HCT116 (cell line): ENCODE measurements around the gene ST3GAL5. TPM values are rescaled to one million over a fixed set of nuclear protein-coding genes. Genes with fewer than 3 reads are reported as not detected.

Experiments used
- ATAC-seq: fragments of 200-7000 bp; cut with Tn5 transposase; 2 replicates; pipeline ENCODE4 v1.9.1; 2020; ENCODE audit warnings: mild to moderate bottlenecking, moderate library complexity
- BruUV-seq: library from RNA; stranded (reverse); fragments of 400-500 nt; replicated peaks from 2 replicates; lab custom pipeline; 2021; lab: Mats Ljungman, UMichigan
- CTCF ChIA-PET: fragments of 300-600 bp; sonication (Branson Sonifier 250); formaldehyde crosslinking; loops from one replicate; lab custom pipeline; 2021; ENCODE audit warnings: antibody characterized with exemption; lab: Charles Lee
- POLR2A ChIA-PET: fragments of 300-600, 350-600 bp; sonication (Branson Sonifier 250); formaldehyde crosslinking; loops from one replicate; lab custom pipeline; 2021; ENCODE audit warnings: antibody characterized with exemption; lab: Charles Lee
- RAD21 ChIA-PET, 2 experiments: fragments of 300-600 bp; sonication (Branson Sonifier 250); formaldehyde crosslinking; loops; one replicate each; lab custom pipeline; 2023; ENCODE audit warnings: low total read pairs in 2 of 2; ENCODE audit not compliant: uncharacterized antibody in 2 of 2, unreplicated experiment in 2 of 2, low non-redundant PET in 1 of 2; lab: Charles Lee
- DNase-seq: peaks from one replicate; pipeline ENCODE4 v3.0.0-alpha.2; 2010; ENCODE audit warnings: low read depth, low spot score
- H2AFZ ChIP-seq: fragments of 200-600 bp; shearing (Covaris generic), sonication (generic); 2 replicates; pipeline ENCODE4 v1.6.1; 2017; ENCODE audit warnings: low read depth, mixed run types, mixed read lengths, antibody characterized with exemption, low read length; ENCODE audit not compliant: poor library complexity, severe bottlenecking
- H3K27ac ChIP-seq: 2 replicates; pipeline ENCODE4 v1.5.1; 2012; ENCODE audit warnings: low read depth, low read length
- H3K27me3 ChIP-seq: fragments of 200-600 bp; sonication (generic); 2 replicates; pipeline ENCODE4 v1.6.1; 2016; ENCODE audit warnings: mixed run types, low read length, mixed read lengths; ENCODE audit not compliant: insufficient read depth
- H3K36me3 ChIP-seq, 2 experiments: fragments of 200-500 bp in 1 of 2; fragments of 200-600 bp in 1 of 2; sonication (Bioruptor generic) in 1 of 2; sonication (generic) in 1 of 2; 2 replicates each; pipeline versions ENCODE4 v1.5.1 to v1.6.1; 2014 to 2016; ENCODE audit warnings: low read length in 2 of 2, inconsistent platforms in 1 of 2, mixed read lengths in 1 of 2, mixed run types in 1 of 2; ENCODE audit not compliant: insufficient read depth in 2 of 2, control insufficient read depth in 1 of 2
- H3K4me1 ChIP-seq, 2 experiments: fragments of 200-600 bp in 1 of 2; sonication (generic) in 1 of 2; 2 replicates each; pipeline versions ENCODE4 v1.5.1 to v1.6.1; 2012 to 2017; ENCODE audit warnings: low read length in 2 of 2, inconsistent platforms in 1 of 2, mild to moderate bottlenecking in 1 of 2, mixed read lengths in 1 of 2, mixed run types in 1 of 2, moderate library complexity in 1 of 2; ENCODE audit not compliant: insufficient read depth in 2 of 2, control insufficient read depth in 1 of 2
- H3K4me2 ChIP-seq: fragments of 200-600 bp; sonication (generic); 2 replicates; pipeline ENCODE4 v1.6.1; 2017; ENCODE audit warnings: mixed run types, low read length, mixed read lengths
- H3K4me3 ChIP-seq, 2 experiments: fragments of 200-600 bp in 1 of 2; sonication (generic) in 1 of 2; replicated peaks in 1 of 2; 2 replicates each; pipeline ENCODE4 v1.5.1; 2011 to 2016; ENCODE audit warnings: low read length in 2 of 2, control low read depth in 1 of 2, low read depth in 1 of 2, mild to moderate bottlenecking in 1 of 2, mixed read lengths in 1 of 2, mixed run types in 1 of 2
- H3K79me2 ChIP-seq: fragments of 200-600 bp; sonication (generic); 2 replicates; pipeline ENCODE4 v1.6.1; 2017; ENCODE audit warnings: mild to moderate bottlenecking, mixed run types, low read length, moderate library complexity, mixed read lengths; ENCODE audit not compliant: insufficient read depth
- H3K9ac ChIP-seq: fragments of 200-600 bp; sonication (generic); 2 replicates; pipeline ENCODE4 v1.6.1; 2016; ENCODE audit warnings: low read length, mixed read lengths
- H3K9me2 ChIP-seq: fragments of 200-600 bp; sonication (generic), shearing (Covaris generic); 2 replicates; pipeline ENCODE4 v1.6.1; 2017; ENCODE audit warnings: mixed run types, mild to moderate bottlenecking, moderate library complexity; ENCODE audit not compliant: insufficient read depth
- H3K9me3 ChIP-seq, 2 experiments: fragments of 200-500 bp in 1 of 2; fragments of 200-600 bp in 1 of 2; sonication (Bioruptor generic) in 1 of 2; sonication (generic) in 1 of 2; 2 replicates each; pipeline ENCODE4 v1.6.1; 2014 to 2017; ENCODE audit warnings: low read length in 2 of 2, mixed read lengths in 2 of 2, inconsistent platforms in 1 of 2, low read depth in 1 of 2, mild to moderate bottlenecking in 1 of 2, mixed run types in 1 of 2, moderate library complexity in 1 of 2; ENCODE audit not compliant: control insufficient read depth in 1 of 2, insufficient read depth in 1 of 2
- H4K20me1 ChIP-seq: fragments of 200-600 bp; sonication (generic), shearing (Covaris generic); 2 replicates; pipeline ENCODE4 v1.6.1; 2017; ENCODE audit warnings: mixed run types, mild to moderate bottlenecking, moderate library complexity; ENCODE audit not compliant: insufficient read depth
- CBX3 ChIP-seq: IDR thresholded peaks from 2 replicates; pipeline ENCODE4 v1.6.1; 2012; ENCODE audit warnings: low read depth
- CEBPB ChIP-seq: IDR thresholded peaks from 2 replicates; pipeline ENCODE4 v1.6.1; 2012; ENCODE audit warnings: low read depth
- ELF1 ChIP-seq: IDR thresholded peaks from 2 replicates; pipeline ENCODE4 v1.6.1; 2012; ENCODE audit warnings: low read depth, borderline replicate concordance
- EZH2 ChIP-seq: fragments of 200-600 bp; sonication (generic); IDR thresholded peaks from 2 replicates; pipeline ENCODE4 v1.6.1; 2017; ENCODE audit warnings: antibody characterized with exemption, mixed run types
- JUND ChIP-seq: IDR thresholded peaks from 2 replicates; pipeline ENCODE4 v1.6.1; 2012
- POLR2A ChIP-seq: IDR thresholded peaks from 2 replicates; pipeline ENCODE4 v1.7.0; 2011; ENCODE audit warnings: borderline replicate concordance; ENCODE audit not compliant: insufficient read depth, insufficient read length; ENCODE audit errors: extremely low read depth
- RAD21 ChIP-seq: IDR thresholded peaks from 2 replicates; pipeline ENCODE4 v1.6.1; 2012; ENCODE audit warnings: low read depth, mild to moderate bottlenecking
- SIN3A ChIP-seq: IDR thresholded peaks from 2 replicates; pipeline ENCODE4 v1.6.1; 2012; ENCODE audit warnings: low read depth
- SP1 ChIP-seq: IDR thresholded peaks from 2 replicates; pipeline ENCODE4 v1.6.1; 2012; ENCODE audit warnings: low read depth
- YY1 ChIP-seq: IDR thresholded peaks from 2 replicates; pipeline ENCODE4 v1.6.1; 2011; ENCODE audit warnings: low read length, low read depth, moderate library complexity, mild to moderate bottlenecking; ENCODE audit not compliant: insufficient replicate concordance; ENCODE audit errors: extremely low read depth
- intact Hi-C: fragments of 100-400 bp; cut with micrococcal nuclease; formaldehyde crosslinking; loops from 2 replicates; pipeline ENCODE4 v1.10.0; 2022
- total RNA-seq: library from RNA; stranded (reverse); gene quantifications from one replicate; pipeline ENCODE4 v1.2.1, GENCODE V29; 2021; ENCODE audit not compliant: unreplicated experiment
- TF ChIP-seq, protein P1 (sequence below): IDR thresholded peaks from 2 replicates; pipeline ENCODE4 v1.6.1; 2011; ENCODE audit warnings: mild to moderate bottlenecking, low read length, moderate library complexity; ENCODE audit not compliant: insufficient replicate concordance; ENCODE audit errors: extremely low read depth
- TF ChIP-seq, protein P2 (sequence below): IDR thresholded peaks from 2 replicates; pipeline ENCODE4 v1.6.1; 2012; ENCODE audit warnings: low read depth

Gene ST3GAL5
- total RNA-seq, 1 experiment from 2014 or later = 14.8 TPM

DNA sequence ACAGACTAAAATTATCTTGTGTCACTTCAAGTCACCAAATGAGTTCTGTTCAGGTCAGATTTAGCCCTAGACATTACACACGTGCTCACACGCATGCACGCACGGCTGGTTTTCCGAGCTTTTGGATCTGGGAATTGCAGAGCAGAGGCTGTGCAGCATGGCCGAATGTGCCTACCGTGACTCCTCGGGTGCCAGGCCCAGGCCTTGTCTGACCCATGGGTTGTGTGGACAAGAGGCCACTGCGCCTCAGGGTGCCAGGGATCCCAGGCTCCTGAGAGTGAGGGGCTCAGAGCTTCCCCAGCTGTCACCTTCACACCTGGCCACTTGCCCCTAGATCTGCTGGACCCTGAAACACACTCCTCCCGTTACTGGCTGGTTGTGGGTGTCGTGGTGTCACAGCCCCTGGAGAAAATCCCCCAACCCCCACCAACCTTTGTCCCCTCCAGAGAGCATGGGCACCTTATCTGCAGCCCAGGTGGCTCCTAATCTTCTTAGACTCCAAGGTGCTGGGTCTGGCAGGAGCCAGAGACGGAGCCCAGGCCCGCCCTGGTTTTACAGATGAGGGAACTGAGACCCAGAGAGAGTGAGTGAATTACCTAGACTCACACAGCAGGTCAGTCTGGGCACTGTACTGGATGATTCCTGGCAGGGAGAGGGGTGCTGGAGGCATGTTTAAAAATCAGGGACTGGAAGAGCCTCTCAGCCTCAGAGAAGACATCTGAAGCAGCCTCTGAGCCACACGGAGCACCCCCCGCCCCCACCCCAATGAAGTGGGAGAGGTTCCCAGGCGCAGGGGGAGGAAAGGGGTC is 78.2 kb downstream of the ST3GAL5 start:
- H3K4me2 ChIP-seq = no peak overlapping the region
- no peak overlapping the region for H3K9ac ChIP-seq
- H3K4me3 ChIP-seq = no peak overlapping the region
- no peaks in the 10 kb centered on the region for H3K79me2 ChIP-seq
- H3K4me1 ChIP-seq = no peaks in the 10 kb centered on the region
- no peak overlapping the region for H2AFZ ChIP-seq
- H4K20me1 ChIP-seq = no peaks in the 10 kb centered on the region
- no peaks in the 10 kb centered on the region for H3K9me3 ChIP-seq
- ChIA-PET POLR2A (no interaction called here), RAD21 (no interaction called here), CTCF (no interaction called here)
- no peaks in the 10 kb centered on the region for H3K36me3 ChIP-seq
- ATAC-seq (no peak), DNase-seq (no peak)
- no peak overlapping the region for H3K27ac ChIP-seq
- TF ChIP-seq SP1 = no peak
- no peak for TF ChIP-seq RAD21
- no peak for TF ChIP-seq CEBPB
- no peak for TF ChIP-seq EZH2
- no peak for TF ChIP-seq YY1
- TF ChIP-seq ELF1 = no peak
- no peak for TF ChIP-seq SIN3A
- BruUV-seq = no TSS peak
- intact Hi-C loops = no loop called here
- no peaks in the 10 kb centered on the region for H3K27me3 ChIP-seq
- H3K9me2 ChIP-seq = no peaks in the 10 kb centered on the region

DNA sequence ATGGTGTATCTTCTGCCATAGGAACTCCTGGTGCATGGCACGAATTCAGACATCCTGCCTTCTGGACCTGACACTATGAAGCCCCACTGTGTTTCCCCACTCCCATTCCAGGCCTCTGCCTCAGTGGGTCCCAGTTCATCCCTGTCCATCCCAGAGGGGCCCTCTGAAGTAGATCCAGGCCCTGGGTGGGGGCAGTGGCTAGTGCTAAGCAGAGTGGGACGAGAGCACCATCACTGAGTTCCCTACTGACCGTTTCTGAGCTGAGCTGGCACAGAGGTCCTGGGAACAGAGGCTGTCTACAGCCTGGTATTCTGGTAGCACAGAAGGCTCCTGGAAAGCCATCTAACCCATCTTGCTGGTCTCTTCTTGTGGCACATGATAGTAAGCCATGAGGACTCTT is 81.0 kb downstream of the ST3GAL5 start:
- Histone ChIP-seq H3K79me2 (no peaks in the 10 kb centered on the region), H3K36me3 (no peaks in the 10 kb centered on the region), H2AFZ (no peak overlapping the region), H3K4me3 (no peak overlapping the region), H3K9ac (no peak overlapping the region), H3K27ac (no peak overlapping the region), H3K9me2 (no peaks in the 10 kb centered on the region), H3K9me3 (no peaks in the 10 kb centered on the region), H3K4me2 (no peak overlapping the region), H4K20me1 (no peaks in the 10 kb centered on the region), H3K4me1 (0 out of 4 replicates have a peak, but pooled peaks cover 0 to 5% of the 10 kb centered on the region in 2 experiments), H3K27me3 (no peaks in the 10 kb centered on the region)
- POLR2A ChIA-PET = no interaction called here
- no peak for DNase-seq
- BruUV-seq = no TSS peak
- intact Hi-C loops = no loop called here
- RAD21 ChIA-PET = no interaction called here
- ATAC-seq = no peak
- CTCF ChIA-PET = no interaction called here
- TF ChIP-seq, protein P1, sequence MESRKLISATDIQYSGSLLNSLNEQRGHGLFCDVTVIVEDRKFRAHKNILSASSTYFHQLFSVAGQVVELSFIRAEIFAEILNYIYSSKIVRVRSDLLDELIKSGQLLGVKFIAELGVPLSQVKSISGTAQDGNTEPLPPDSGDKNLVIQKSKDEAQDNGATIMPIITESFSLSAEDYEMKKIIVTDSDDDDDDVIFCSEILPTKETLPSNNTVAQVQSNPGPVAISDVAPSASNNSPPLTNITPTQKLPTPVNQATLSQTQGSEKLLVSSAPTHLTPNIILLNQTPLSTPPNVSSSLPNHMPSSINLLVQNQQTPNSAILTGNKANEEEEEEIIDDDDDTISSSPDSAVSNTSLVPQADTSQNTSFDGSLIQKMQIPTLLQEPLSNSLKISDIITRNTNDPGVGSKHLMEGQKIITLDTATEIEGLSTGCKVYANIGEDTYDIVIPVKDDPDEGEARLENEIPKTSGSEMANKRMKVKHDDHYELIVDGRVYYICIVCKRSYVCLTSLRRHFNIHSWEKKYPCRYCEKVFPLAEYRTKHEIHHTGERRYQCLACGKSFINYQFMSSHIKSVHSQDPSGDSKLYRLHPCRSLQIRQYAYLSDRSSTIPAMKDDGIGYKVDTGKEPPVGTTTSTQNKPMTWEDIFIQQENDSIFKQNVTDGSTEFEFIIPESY = no peak
- no peak for TF ChIP-seq CBX3
- no peak for TF ChIP-seq RAD21
- TF ChIP-seq POLR2A = no peak
- no peak for TF ChIP-seq JUND
- no peak for TF ChIP-seq CEBPB
- TF ChIP-seq, protein P2, sequence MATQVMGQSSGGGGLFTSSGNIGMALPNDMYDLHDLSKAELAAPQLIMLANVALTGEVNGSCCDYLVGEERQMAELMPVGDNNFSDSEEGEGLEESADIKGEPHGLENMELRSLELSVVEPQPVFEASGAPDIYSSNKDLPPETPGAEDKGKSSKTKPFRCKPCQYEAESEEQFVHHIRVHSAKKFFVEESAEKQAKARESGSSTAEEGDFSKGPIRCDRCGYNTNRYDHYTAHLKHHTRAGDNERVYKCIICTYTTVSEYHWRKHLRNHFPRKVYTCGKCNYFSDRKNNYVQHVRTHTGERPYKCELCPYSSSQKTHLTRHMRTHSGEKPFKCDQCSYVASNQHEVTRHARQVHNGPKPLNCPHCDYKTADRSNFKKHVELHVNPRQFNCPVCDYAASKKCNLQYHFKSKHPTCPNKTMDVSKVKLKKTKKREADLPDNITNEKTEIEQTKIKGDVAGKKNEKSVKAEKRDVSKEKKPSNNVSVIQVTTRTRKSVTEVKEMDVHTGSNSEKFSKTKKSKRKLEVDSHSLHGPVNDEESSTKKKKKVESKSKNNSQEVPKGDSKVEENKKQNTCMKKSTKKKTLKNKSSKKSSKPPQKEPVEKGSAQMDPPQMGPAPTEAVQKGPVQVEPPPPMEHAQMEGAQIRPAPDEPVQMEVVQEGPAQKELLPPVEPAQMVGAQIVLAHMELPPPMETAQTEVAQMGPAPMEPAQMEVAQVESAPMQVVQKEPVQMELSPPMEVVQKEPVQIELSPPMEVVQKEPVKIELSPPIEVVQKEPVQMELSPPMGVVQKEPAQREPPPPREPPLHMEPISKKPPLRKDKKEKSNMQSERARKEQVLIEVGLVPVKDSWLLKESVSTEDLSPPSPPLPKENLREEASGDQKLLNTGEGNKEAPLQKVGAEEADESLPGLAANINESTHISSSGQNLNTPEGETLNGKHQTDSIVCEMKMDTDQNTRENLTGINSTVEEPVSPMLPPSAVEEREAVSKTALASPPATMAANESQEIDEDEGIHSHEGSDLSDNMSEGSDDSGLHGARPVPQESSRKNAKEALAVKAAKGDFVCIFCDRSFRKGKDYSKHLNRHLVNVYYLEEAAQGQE = no peak
